ENCODE results near the gene EFNA3. TPM values are rescaled to one million over a fixed set of nuclear protein-coding genes. Genes with fewer than 3 reads are reported as not detected.

EFNA3 gene
- total and polyA plus RNA-seq, 2 experiments from 2014 or later: 10.3 to 13.6 TPM

- no peak overlapping the region for H3K4me2 ChIP-seq
- H3K27ac ChIP-seq (ENCODE audit: low read depth): no peak overlapping the region
- no peaks in the 10 kb centered on the region for H3K36me3 ChIP-seq (ENCODE audit: insufficient read depth)
- H4K20me1 ChIP-seq (replicated peaks; ENCODE audit: insufficient read depth): no peaks in the 10 kb centered on the region; the same call in 1 of the 2 replicates
- H3K4me1 Mint-ChIP-seq: peaks cover 35% of the 10 kb centered on the region
- H3K36me3 Mint-ChIP-seq (ENCODE audit: low read depth): no peaks in the 10 kb centered on the region; the same call in 2 of the 3 replicates
- no peak for DNase-seq (ENCODE audit: low spot score)
- peaks cover 56% of the 10 kb centered on the region for H3K27me3 Mint-ChIP-seq (ENCODE audit: insufficient read depth, low read depth, poor library complexity)
- H3K27ac Mint-ChIP-seq: no peak overlapping the region
- no peak overlapping the region for H2AFZ ChIP-seq
- no peak overlapping the region for H3K4me3 ChIP-seq
- H3K4me3 Mint-ChIP-seq: no peak overlapping the region
- no peak for ATAC-seq
- H3K27me3 ChIP-seq (ENCODE audit: insufficient read depth): peaks cover 72% of the 10 kb centered on the region
- H3K9me3 Mint-ChIP-seq: no peaks in the 10 kb centered on the region
- TF ChIP-seq ZNF331 (CRISPR knock-in tag; IDR thresholded peaks at IDR 0.05; ENCODE audit: low read depth): no peak
- no peak for TF ChIP-seq ETS1 (IDR thresholded peaks at IDR 0.05)
- H3K9me2 ChIP-seq (ENCODE audit: insufficient read depth): no peaks in the 10 kb centered on the region
- H3K79me2 ChIP-seq (replicated peaks; ENCODE audit: insufficient read depth): no peaks in the 10 kb centered on the region
- H3K4me1 ChIP-seq (ENCODE audit: insufficient read depth): peaks cover 20% of the 10 kb centered on the region
- peaks cover 8% of the 10 kb centered on the region for H3F3A ChIP-seq (replicated peaks; ENCODE audit: low read depth)
Measured at GRCh38 chr1:155075535-155075934, 3.1 kb upstream of the EFNA3 start.

GRCh38 chr1:155076371-155076770 lies 2.3 kb upstream of the EFNA3 start:
- Mint-ChIP-seq H3K4me3 (no peak overlapping the region), H3K27ac (no peak overlapping the region), H3K4me1 (peaks cover 34% of the 10 kb centered on the region), H3K36me3 (ENCODE audit: low read depth) (no peaks in the 10 kb centered on the region; the same call in 2 of the 3 replicates), H3K27me3 (ENCODE audit: insufficient read depth, low read depth, poor library complexity) (peaks cover 62% of the 10 kb centered on the region), H3K9me3 (no peaks in the 10 kb centered on the region)
- H3K36me3 ChIP-seq (ENCODE audit: insufficient read depth): no peaks in the 10 kb centered on the region
- peaks cover 22% of the 10 kb centered on the region for H3K4me1 ChIP-seq (ENCODE audit: insufficient read depth)
- no peak overlapping the region for H3K4me3 ChIP-seq
- H4K20me1 ChIP-seq (replicated peaks; ENCODE audit: insufficient read depth): peaks cover 3% of the 10 kb centered on the region; the same call in 1 of the 2 replicates
- peaks cover 75% of the 10 kb centered on the region for H3K27me3 ChIP-seq (ENCODE audit: insufficient read depth)
- H3K79me2 ChIP-seq (replicated peaks; ENCODE audit: insufficient read depth): no peaks in the 10 kb centered on the region
- H2AFZ ChIP-seq: no peak overlapping the region
- ATAC-seq (no peak), DNase-seq (ENCODE audit: low spot score) (no peak)
- H3K9me2 ChIP-seq (ENCODE audit: insufficient read depth): no peaks in the 10 kb centered on the region
- peaks cover 9% of the 10 kb centered on the region for H3F3A ChIP-seq (replicated peaks; ENCODE audit: low read depth)
- no peak overlapping the region for H3K4me2 ChIP-seq
- no peak overlapping the region for H3K27ac ChIP-seq (ENCODE audit: low read depth)
- TF ChIP-seq JUNB (IDR thresholded peaks at IDR 0.05; ENCODE audit: unreplicated experiment) (no peak), CTCF (conservative IDR thresholded peaks at IDR 0.05; ENCODE audit: low read depth in 2 of 2) (no peak), POLR2AphosphoS5 (IDR thresholded peaks at IDR 0.05; ENCODE audit: low read depth) (no peak), ZNF331 (CRISPR knock-in tag; IDR thresholded peaks at IDR 0.05; ENCODE audit: low read depth) (no peak), ZNF114 (CRISPR knock-in tag; IDR thresholded peaks at IDR 0.05) (no peak), REST (IDR thresholded peaks at IDR 0.05; ENCODE audit: unreplicated experiment) (no peak), NANOG (IDR thresholded peaks at IDR 0.05; ENCODE audit: borderline replicate concordance) (no peak), ZNF462 (CRISPR knock-in tag; IDR thresholded peaks at IDR 0.05) (no peak), CREB1 (CRISPR knock-in tag; IDR thresholded peaks at IDR 0.05; ENCODE audit: low read depth) (no peak)
